GM21737 (cell line): ENCODE results near the gene ZNF593.

ENCODE experiments used
- ATAC-seq: cut with Tn5 transposase; IDR thresholded peaks from one replicate; pipeline ENCODE4 v1.9.1; 2021; ENCODE audit warnings: mild to moderate bottlenecking, moderate library complexity; ENCODE audit not compliant: unreplicated experiment

The ZNF593 gene

DNA sequence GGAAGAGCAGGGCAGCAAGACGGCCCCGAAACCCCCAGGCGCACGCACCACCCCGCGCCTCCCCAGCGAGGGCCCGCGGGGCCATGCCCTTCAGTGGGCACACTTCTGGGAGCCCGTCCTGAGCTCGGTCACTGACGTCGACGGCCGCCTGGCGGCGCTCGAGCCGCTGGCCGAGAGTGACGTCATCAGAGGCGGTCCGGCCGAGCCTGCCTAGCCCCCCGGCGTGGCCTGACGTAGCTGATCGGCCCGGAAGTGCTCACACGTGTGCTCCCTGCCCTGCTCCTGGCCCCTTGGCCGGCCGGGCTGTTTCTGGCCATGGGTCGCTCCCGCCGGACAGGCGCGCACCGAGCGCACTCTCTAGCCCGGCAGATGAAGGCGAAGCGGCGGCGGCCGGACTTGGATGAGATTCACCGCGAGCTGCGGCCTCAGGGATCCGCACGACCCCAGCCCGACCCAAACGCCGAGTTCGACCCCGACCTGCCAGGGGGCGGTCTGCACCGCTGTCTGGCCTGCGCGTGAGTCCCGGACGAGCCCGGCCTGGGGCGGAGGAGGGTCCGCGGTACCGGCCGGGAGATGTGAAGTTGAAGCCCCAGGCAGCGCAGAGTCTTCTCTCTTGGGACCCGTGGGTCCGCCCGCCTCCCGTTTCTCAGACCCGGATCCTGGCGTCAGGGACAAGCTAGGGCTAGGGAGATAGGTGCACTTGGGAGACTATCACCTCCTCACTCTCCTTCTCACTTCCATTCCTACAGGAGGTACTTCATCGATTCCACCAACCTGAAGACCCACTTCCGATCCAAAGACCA is at the start of gene ZNF593:
Gene ZNF593, plus strand, starts transcription at position 240 of the 803 bp plus-strand sequence. Its CDS starts 76 bp downstream, at position 316.
- ATAC-seq: peak; percentile 93

DNA sequence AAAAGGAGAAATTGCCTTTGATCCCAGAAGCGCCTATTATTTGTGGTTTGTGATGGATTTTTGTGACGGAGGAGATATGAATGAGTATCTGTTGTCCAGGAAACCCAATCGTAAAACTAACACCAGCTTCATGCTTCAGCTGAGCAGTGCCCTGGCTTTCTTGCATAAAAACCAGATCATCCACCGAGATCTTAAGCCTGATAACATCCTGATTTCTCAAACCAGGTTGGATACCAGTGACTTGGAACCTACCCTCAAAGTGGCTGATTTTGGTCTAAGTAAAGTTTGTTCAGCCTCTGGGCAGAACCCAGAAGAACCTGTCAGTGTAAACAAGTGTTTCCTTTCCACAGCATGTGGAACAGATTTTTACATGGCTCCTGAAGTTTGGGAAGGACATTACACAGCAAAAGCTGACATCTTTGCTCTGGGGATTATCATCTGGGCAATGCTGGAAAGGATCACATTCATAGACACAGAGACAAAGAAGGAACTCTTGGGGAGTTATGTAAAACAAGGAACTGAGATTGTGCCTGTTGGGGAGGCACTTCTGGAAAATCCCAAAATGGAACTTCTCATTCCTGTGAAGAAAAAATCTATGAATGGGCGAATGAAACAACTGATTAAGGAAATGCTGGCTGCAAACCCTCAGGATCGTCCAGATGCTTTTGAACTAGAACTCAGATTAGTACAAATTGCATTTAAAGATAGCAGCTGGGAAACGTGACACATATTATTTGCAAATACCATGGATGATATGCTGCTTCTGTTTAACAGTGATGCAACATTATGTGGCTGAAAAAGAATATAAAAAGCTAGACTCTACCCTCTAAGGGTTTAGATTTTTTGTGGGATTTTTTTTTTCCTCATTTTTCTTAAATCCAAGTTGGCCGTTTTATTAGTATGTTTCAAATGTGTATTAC is 47.6 kb upstream of the ZNF593 start:
- no peak for ATAC-seq

DNA sequence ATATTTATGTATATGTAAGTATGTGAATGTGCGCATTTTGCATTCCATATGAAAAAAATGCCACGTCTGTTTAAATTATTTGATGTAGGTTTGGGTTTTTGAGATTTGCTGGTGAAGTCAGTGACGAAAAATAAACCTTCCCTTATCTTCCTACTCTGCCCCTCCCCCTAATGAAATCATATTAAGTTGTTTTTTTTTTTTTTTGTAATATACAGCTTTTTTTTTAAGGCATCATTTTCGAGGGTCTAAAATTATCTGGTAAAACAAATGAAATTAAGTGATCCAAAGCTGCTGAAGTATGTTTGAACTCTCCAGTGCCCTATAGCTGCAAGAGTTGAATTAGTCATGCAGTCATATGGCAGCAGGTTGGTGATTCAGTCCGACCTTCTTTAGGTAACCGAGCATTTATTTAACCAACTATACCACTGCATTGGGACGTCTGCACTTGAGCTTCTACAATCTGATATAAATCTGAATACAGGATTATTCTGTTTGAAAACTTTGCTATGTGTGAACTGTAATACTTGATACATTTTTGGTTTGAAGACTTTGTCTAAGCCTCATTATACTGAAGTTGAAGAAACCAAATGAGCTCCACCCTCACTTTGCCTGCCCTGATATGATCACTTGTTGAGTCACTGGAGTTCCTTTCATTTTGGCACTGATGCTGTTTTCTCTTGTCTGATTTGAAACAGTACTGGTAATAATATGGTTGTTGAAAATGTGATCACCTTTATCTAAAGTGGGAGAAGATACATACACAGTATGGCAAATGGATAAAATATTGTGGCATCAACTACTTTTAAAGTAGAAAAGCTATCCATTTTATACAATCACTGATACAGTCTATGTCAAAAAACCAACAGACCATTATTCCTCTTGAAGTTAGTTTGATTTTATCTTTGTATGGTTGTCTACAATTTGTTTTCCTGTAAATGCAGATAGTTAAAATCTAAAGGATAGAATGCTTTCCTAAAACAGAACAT is 46.4 kb upstream of the ZNF593 start:
- ATAC-seq: no peak

DNA sequence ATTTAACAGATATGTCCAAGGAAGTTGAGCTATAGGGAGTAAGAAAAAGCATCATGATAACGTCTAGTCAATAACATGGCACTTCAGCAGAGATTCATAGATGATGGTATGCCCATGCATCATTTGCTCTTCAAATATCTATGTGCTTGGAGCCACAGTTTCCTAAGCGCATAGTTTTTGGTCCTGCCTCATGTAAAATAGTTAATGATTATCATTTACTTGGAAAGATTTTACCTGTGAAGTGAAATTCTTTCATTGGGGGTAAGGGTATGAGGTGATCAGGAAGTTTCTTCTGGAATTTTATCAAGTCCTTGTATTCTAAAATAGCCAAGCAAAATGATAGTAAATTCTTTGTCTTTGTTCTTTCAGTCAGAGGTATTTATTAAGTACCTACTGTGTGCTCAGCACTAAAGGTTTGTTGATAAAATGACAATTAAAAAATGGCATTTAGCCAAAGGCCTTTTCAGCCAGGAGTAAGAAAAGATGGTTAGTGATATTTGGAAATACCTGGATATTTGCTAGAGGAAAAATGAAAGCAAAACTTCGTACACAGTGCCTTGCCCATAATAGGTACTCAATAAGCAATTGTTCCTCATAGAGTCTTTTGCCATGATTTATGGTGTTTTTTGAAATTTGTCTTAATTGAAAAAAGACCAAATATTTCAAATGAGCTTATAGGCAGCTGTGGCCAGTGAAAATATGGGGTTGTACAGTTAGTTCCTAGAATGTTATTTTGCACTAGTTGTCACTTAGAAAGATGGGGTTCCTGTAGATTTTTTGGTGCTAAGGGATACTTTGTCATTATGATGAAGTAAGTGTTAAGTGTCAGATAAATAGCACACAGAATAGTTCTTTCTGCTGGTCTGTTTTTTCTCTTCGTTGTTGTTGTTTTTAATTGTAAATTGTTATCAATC is 45.0 kb upstream of the ZNF593 start:
- no peak for ATAC-seq

DNA sequence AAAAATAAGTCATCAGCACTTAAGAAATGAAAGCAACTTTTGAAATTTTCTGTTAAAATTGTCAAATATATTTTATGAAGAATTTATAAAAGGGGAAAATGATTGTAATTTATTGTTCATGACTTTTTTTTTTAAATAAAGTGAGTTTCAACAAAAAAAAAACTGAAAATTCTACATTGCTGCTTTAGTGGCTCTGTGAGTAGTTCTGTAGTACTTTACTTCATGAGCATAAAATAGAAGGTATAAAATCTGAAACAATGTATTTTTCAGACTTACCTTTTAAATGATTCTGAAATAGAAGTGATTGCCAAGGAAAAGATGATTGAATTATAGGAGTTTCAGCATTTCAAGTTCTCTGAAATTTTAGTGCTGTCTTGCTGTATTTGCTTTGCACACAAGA is 44.3 kb upstream of the ZNF593 start:
- no peak for ATAC-seq

DNA sequence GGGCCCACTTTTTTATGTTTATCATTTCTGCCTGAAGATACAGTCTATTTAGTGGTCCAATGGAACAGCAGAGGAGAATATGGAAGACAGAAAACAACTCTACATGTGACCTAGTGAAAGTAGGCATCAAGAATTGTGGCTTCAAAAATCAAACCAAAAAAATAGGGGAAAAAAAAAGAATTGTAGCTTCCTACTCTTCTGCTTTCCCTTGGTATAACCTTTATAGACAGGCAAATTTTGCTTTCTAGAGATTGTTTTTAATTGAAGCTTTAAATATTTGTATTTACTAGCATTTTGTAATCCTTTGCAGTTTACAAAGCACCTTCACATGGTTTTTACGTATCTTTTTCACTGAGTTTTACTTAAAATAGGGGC is 43.8 kb upstream of the ZNF593 start:
- ATAC-seq: no peak

DNA sequence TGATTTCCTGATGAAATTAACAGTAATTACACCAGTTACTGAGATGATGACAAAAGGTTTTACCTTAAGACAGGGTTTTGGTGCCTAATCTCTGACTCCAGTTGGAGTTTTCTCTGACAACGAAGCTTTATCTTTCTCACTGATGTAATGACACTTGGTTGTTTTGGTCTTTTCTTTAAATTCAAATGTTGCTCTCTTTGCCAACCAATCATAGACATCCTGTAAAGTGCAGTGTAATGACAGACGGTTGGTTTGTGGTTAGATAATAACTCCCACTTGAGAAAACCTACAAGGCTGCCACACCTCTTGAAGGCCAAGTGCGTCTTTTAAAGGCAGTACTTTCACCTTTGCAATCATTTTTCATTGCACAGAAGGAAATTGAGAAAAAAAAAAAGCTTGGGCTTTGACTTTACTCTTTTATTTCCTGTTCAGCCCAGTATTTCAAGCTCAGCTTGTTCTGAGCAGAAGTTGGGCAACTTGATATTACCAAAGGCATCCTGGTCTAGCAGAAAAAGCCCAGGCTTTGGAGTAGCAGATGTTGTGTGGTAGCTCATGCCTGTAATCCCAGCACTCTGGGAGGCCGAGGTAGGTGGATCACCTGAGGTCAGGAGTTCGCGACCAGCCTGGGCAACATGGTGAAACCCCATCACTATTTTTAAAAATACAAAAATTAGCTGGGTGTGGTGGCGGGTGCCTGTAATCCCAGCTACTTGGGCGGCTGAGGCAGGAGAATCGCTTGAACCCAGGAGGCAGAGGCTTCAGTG is 43.2 kb upstream of the ZNF593 start:
- peak; percentile 73 for ATAC-seq

DNA sequence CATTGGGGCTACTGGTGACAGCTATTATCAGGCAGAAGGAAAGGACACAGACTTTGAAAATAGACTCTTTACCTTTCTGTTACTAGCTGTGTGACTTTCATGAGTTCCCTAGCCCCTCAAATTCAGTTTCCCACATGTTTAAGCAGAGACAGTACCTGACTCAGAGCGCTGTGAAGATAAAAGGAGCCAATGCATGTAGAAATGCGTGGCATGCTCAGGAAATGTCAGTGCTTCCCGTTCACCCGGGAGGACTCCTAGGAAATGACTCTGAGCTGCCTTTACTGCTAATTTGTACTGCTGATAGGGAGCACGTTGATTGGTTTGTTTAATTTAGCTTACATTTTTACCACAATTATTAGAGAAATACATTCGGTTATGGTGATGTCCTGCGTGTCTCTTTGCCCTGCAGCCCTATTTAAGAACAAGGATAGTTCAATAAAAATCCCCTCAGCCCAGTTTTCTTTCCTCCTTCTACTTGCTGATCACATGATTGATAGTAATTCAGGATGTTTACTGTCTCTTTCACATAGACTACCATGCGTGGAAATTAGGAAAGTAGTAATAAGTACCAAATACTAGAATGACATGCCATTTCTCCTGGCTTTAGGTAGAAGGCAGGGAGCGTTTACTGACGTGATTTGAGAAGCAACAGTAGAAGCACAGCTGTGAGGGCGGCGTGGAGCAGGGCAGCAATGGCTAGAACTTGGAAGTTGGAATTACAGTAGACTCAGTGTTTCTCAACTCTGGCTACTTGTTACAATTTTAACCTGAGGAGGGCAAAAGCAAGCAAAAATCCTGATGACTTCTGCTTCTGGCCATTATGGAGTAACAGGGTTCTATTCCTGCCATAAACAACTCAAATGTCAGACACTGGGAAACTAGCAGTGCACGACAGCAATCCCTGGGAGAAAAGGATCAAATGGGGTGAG is 42.2 kb upstream of the ZNF593 start:
- ATAC-seq: no peak

DNA sequence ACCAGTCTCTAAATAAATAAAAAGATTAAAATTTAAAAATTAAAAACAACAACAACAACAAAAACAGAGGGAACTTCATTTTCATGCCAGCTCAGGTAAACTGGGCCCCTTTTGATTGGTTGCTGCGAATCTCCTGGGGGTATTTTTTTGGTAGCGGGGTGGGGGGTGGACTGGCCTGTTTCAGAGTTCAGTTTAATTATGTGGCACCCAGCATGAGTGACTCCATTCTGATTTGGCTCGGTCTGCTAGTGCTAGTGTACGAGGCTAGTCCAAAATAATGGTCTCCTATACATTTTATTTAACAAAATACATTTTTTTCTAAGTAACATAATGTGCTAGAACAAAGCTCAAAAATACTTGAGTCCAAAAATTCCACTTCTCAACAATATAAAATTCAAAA is 39.9 kb upstream of the ZNF593 start:
- no peak for ATAC-seq

DNA sequence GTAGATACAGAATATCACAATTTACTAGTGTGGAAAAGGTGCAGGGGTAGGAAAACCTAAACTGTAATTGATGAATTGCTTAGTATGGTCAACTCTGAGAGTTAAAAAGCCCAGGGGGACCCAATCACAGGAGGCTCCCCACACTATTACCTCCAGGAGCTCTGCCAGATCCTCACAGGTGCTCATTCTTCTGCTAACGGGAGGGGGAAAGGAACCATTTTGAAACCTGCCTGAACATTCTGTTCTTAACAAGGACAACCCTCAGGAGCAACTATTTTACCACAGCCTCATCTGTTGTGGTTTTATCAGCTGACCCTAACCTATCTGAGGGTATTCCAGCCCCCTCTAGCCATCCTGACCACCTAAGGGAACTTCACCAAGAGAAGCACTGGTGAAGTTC is 39.0 kb upstream of the ZNF593 start:
- no peak for ATAC-seq

DNA sequence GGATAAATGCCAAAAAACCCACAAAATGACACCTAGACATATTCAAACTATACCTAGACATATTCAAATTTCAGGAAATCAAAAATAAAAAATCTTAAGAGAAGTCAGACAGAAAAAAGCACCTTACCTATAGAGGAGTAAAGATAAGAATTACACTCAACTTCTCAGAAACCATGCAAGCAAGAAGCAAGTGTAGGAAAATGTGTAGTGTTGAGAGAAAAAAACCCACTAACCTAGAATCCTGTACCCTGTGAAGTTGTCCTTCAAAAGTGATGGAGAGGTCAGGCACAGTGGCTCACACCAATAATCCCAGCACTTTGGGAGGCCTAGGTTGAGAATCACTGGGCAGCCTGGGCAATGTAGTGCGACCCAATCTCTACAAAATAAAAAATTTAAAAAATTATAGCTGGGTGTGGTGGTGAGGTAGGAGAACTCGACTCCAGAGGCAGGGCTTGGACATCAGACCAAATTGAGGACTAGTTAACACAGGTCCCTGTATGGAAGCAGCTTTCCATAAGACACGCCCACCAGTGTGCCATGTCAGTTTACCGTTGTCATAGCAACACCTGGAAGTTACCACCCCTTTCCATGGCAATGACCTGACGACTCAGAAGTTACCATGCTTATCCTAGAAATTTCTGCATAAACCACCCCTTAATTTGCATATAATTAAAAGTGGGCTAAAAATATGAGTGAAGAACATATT is 37.4 kb upstream of the ZNF593 start:
- no peak for ATAC-seq

DNA sequence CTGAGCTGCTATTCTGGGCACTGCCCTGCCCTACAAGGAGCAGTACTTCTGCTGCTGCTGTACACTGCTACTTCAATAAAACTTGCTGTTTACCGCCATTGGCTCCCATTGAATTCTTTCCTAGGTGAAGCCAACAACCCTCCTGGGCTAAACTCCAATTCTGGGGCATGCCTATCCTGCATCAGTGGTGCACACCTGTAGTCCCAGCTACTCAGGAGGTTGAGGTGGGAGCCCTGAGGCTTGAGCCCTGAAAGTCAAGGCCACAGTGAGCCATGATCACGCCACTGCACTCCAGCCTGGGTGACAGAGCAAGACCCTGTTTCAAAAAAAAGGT is 36.9 kb upstream of the ZNF593 start:
- ATAC-seq: no peak

DNA sequence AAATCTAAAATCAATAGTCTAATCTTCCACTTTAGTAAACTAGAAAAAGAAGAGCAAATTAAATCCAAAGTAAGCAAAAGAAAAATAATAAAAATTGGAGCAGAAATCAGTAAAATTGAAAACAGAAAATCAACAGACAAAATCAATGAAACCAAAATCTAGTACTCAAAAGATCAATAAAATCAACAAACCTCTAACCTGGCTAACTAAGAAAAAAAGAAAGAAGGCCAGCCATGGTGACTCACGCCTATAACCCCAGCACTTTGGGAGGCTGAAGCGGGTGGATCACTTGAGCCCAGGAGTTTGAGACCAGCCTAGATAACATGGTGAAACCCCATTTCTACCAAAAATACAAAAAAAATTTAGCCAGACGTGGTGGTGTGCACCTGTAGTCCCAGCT is 35.2 kb upstream of the ZNF593 start:
- no peak for ATAC-seq

DNA sequence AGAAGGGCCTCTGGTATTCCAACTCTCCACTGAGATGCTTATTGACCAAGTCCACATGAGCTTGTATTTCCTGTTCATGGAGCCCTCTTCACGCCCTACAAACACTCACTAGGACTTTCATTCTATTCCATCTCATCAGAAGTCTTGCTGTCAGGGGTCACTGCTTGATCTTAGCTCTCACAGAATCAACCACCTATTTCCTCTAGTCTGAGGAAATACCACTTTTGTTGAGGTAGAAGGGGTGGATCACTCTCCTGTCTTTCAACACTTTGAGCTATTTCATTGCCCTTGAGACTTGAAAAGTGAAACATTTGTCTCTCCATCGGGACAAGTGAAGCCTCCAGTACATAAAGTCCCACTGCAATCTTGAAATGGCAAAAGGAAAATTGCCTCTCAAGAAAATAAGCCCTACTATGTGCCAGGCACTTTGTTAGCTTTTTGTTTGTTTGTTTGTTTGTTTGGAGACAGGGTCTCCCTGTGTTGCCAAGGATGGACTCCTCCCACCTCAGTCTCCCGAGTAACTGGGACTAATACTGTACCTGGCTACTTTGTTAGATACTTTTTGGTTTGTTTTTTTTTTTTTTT is 30.6 kb upstream of the ZNF593 start:
- no peak for ATAC-seq

DNA sequence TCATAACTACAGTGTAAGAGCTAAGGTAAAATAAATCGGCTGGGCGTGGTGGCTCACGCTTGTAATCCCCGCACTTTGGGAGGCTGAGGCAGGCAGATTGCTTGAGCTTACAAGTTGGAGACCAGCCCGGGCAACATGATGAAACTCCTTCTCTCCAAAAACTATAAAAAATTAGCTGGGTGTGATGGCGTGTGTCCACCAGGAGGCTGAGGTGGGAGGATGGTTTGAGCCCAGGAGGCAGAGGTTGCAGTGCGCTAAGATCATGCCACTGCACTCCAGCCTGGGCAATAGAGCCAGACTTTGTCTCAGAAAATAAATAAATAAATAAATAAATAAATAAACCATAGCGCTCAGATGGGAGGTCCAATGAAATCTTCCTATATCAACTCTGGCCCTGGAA is 27.5 kb upstream of the ZNF593 start:
- no peak for ATAC-seq

DNA sequence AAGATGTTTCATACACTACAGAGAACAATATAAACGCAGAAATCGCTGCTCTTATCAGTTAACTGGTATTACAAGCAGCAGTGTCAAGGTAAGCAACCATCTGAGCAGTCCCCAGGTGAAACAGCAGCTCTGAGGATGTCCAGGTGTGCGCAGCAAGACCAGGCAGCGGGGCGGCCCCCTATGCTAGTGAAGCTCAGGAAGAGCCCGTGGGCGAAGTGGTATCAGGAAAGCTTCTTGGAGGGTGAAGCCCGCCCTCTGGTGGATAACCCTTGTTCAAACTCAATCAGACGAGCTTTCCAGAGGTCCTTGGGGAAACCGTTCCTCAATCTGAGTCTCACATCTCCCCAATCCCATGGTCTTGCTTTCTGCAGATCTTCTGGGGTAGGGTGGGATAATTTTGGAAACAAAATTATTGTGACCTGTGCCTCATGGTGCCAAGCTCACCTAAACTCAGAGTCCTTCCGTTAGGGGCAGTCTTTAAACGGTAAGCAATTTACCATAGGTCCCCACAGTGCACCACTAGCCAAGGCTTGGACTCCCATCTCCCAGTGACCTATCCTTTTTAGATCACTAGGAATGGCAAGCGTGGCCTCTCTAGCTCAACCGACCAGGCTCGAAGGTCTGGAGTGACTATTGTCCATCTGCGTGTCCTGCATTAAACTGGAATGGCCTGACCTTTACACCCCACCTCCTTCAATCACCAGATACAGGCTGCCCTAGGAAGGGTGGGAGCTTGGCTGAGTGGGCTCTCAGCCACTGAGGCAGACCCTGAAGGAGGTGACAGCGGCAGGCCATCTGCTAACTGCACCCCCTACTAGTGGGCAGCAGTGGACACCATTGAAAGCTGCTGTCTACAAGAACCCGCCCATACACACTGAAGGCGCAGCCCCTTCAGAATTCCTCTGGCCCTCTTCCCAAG is 24.4 kb upstream of the ZNF593 start:
- no peak for ATAC-seq
